Measurements from ENCODE around the gene IQGAP1. TPM values are rescaled to one million over a fixed set of nuclear protein-coding genes. Genes with fewer than 3 reads are reported as not detected.

The IQGAP1 gene
- total RNA-seq, 2 experiments from 2014 or later = 222 to 296 TPM

- DNase-seq = no peak
- H3K4me3 Mint-ChIP-seq = no peak overlapping the region
- H3K4me1 Mint-ChIP-seq = peaks cover 2% of the 10 kb centered on the region
- H3K9me3 Mint-ChIP-seq = no peaks in the 10 kb centered on the region
- peaks cover 77% of the 10 kb centered on the region for H3K36me3 Mint-ChIP-seq (ENCODE audit: low read depth)
- no peak overlapping the region for H3K27ac Mint-ChIP-seq
- POLR2A ChIA-PET = no interaction called here
- H3K27me3 Mint-ChIP-seq = no peaks in the 10 kb centered on the region
- CTCF ChIA-PET = interaction anchor here (0.7 to 1.5 kb wide), 4 partner anchors 11 to 129 kb away, joined by 3 to 7 read pairs (median 3); no protein-coding TSS in a partner anchor
These were observed 70.0 kb downstream of the IQGAP1 start for GRCh38 chr15:90458061-90458460.

- Mint-ChIP-seq H3K4me3 (no peak overlapping the region), H3K27me3 (no peaks in the 10 kb centered on the region), H3K4me1 (peaks cover 2% of the 10 kb centered on the region), H3K36me3 (ENCODE audit: low read depth) (peaks cover 73% of the 10 kb centered on the region), H3K9me3 (no peaks in the 10 kb centered on the region), H3K27ac (peak overlapping the region; percentile 62)
- ChIA-PET POLR2A (no interaction called here), CTCF (interaction anchor here (1.1 to 1.9 kb wide), 2 partner anchors 139 to 166 kb away, joined by 4 to 6 read pairs; no protein-coding TSS in a partner anchor)
- no peak for DNase-seq
These were observed 71.3 kb downstream of the IQGAP1 start for GRCh38 chr15:90459368-90459767.

- ChIA-PET CTCF (interaction anchor here (0.6 to 1.9 kb wide), 4 partner anchors 10 to 167 kb away, joined by 3 to 6 read pairs (median 4); no protein-coding TSS in a partner anchor), POLR2A (no interaction called here)
- no peak for DNase-seq
- Mint-ChIP-seq H3K4me1 (peaks cover 2% of the 10 kb centered on the region), H3K27ac (no peak overlapping the region), H3K9me3 (no peaks in the 10 kb centered on the region), H3K4me3 (no peak overlapping the region), H3K27me3 (no peaks in the 10 kb centered on the region), H3K36me3 (ENCODE audit: low read depth) (peaks cover 67% of the 10 kb centered on the region)
These were observed 72.2 kb downstream of the IQGAP1 start for GRCh38 chr15:90460142-90460824.

GRCh38 chr15:90463381-90463780 lies 75.3 kb downstream of the IQGAP1 start:
- H3K36me3 Mint-ChIP-seq (ENCODE audit: low read depth) = peaks cover 68% of the 10 kb centered on the region
- no peak overlapping the region for H3K27ac Mint-ChIP-seq
- CTCF ChIA-PET = interaction anchor here (1.5 to 2.0 kb wide), 2 partner anchors 12 to 18 kb away, joined by 3 to 6 read pairs; no protein-coding TSS in a partner anchor
- no peak for DNase-seq
- H3K27me3 Mint-ChIP-seq = no peaks in the 10 kb centered on the region
- peaks cover 2% of the 10 kb centered on the region for H3K4me1 Mint-ChIP-seq
- no peaks in the 10 kb centered on the region for H3K9me3 Mint-ChIP-seq
- H3K4me3 Mint-ChIP-seq = no peak overlapping the region
- POLR2A ChIA-PET = no interaction called here

- H3K4me1 Mint-ChIP-seq = peaks cover 10% of the 10 kb centered on the region
- ChIA-PET CTCF (interaction anchor here (0.7 kb wide), 1 partner anchor 13 kb away, joined by 3 read pairs; no protein-coding TSS in a partner anchor), POLR2A (no interaction called here)
- H3K27ac Mint-ChIP-seq = peak overlapping the region; percentile 66
- peaks cover 61% of the 10 kb centered on the region for H3K36me3 Mint-ChIP-seq (ENCODE audit: low read depth)
- no peaks in the 10 kb centered on the region for H3K27me3 Mint-ChIP-seq
- DNase-seq = no peak
- no peaks in the 10 kb centered on the region for H3K9me3 Mint-ChIP-seq
- no peak overlapping the region for H3K4me3 Mint-ChIP-seq
These were observed 77.3 kb downstream of the IQGAP1 start for GRCh38 chr15:90465140-90465929.

- DNase-seq = no peak
- Mint-ChIP-seq H3K36me3 (ENCODE audit: low read depth) (peaks cover 64% of the 10 kb centered on the region), H3K4me1 (peaks cover 14% of the 10 kb centered on the region), H3K27ac (no peak overlapping the region), H3K4me3 (no peak overlapping the region), H3K9me3 (no peaks in the 10 kb centered on the region), H3K27me3 (no peaks in the 10 kb centered on the region)
- ChIA-PET CTCF (interaction anchor here (0.6 to 0.9 kb wide), 4 partner anchors 9 to 146 kb away, joined by 3 to 6 read pairs (median 3); no protein-coding TSS in a partner anchor), POLR2A (no interaction called here)
These were observed 78.0 kb downstream of the IQGAP1 start for GRCh38 chr15:90465930-90466567.

- Mint-ChIP-seq H3K9me3 (no peaks in the 10 kb centered on the region), H3K4me1 (peaks cover 14% of the 10 kb centered on the region), H3K4me3 (no peak overlapping the region), H3K36me3 (ENCODE audit: low read depth) (peaks cover 70% of the 10 kb centered on the region), H3K27me3 (no peaks in the 10 kb centered on the region), H3K27ac (peak overlapping the region; percentile 37)
- no peak for DNase-seq
- CTCF ChIA-PET = interaction anchor here (1.0 to 1.1 kb wide), 2 partner anchors 22 to 150 kb away, joined by 3 read pairs; no protein-coding TSS in a partner anchor
- POLR2A ChIA-PET = no interaction called here
These were observed 81.7 kb downstream of the IQGAP1 start for GRCh38 chr15:90469723-90470122.

GRCh38 chr15:90470453-90470852 lies 82.4 kb downstream of the IQGAP1 start:
- H3K36me3 Mint-ChIP-seq (ENCODE audit: low read depth) = peaks cover 66% of the 10 kb centered on the region
- ChIA-PET CTCF (interaction anchor here (1.0 to 1.1 kb wide), 2 partner anchors 23 to 151 kb away, joined by 3 read pairs; no protein-coding TSS in a partner anchor), POLR2A (interaction anchor here (0.5 to 0.6 kb wide), 2 partner anchors 32 to 269 kb away, joined by 3 read pairs; partner anchors contain the start of gene SEMA4B)
- DNase-seq = no peak
- no peak overlapping the region for H3K4me3 Mint-ChIP-seq
- H3K27ac Mint-ChIP-seq = peak overlapping the region; percentile 50
- no peaks in the 10 kb centered on the region for H3K27me3 Mint-ChIP-seq
- no peaks in the 10 kb centered on the region for H3K9me3 Mint-ChIP-seq
- peaks cover 14% of the 10 kb centered on the region for H3K4me1 Mint-ChIP-seq

GRCh38 chr15:90471126-90471525 lies 83.1 kb downstream of the IQGAP1 start:
- Mint-ChIP-seq H3K4me3 (no peak overlapping the region), H3K27ac (peak overlapping the region; percentile 50), H3K9me3 (no peaks in the 10 kb centered on the region), H3K27me3 (no peaks in the 10 kb centered on the region), H3K36me3 (ENCODE audit: low read depth) (peaks cover 60% of the 10 kb centered on the region), H3K4me1 (peaks cover 15% of the 10 kb centered on the region)
- CTCF ChIA-PET = interaction anchor here (0.7 kb wide), 1 partner anchor 133 kb away, joined by 3 read pairs; no protein-coding TSS in a partner anchor
- POLR2A ChIA-PET = no interaction called here
- no peak for DNase-seq

- POLR2A ChIA-PET = no interaction called here
- Mint-ChIP-seq H3K36me3 (ENCODE audit: low read depth) (peaks cover 60% of the 10 kb centered on the region), H3K4me1 (peaks cover 20% of the 10 kb centered on the region), H3K27ac (no peak overlapping the region), H3K4me3 (no peak overlapping the region), H3K9me3 (no peaks in the 10 kb centered on the region), H3K27me3 (no peaks in the 10 kb centered on the region)
- no peak for DNase-seq
- CTCF ChIA-PET = interaction anchor here (0.6 to 0.7 kb wide), 3 partner anchors 10 to 578 kb away, joined by 3 to 5 read pairs (median 3); partner anchors contain the start of gene AP3S2
These were observed 83.7 kb downstream of the IQGAP1 start for GRCh38 chr15:90471769-90472168.

GRCh38 chr15:90478846-90479481 lies 90.9 kb downstream of the IQGAP1 start:
- Mint-ChIP-seq H3K27ac (peak overlapping the region; percentile 9), H3K27me3 (no peaks in the 10 kb centered on the region), H3K4me1 (peaks cover 53% of the 10 kb centered on the region), H3K4me3 (no peak overlapping the region), H3K9me3 (no peaks in the 10 kb centered on the region), H3K36me3 (ENCODE audit: low read depth) (peaks cover 69% of the 10 kb centered on the region)
- POLR2A ChIA-PET = no interaction called here
- CTCF ChIA-PET = interaction anchor here (0.5 to 2.0 kb wide), 9 partner anchors 10 to 186 kb away, joined by 3 to 11 read pairs (median 4); no protein-coding TSS in a partner anchor
- DNase-seq = no peak

GRCh38 chr15:90479656-90480055 lies 91.6 kb downstream of the IQGAP1 start:
- Mint-ChIP-seq H3K36me3 (ENCODE audit: low read depth) (peaks cover 65% of the 10 kb centered on the region), H3K27me3 (no peaks in the 10 kb centered on the region), H3K27ac (no peak overlapping the region), H3K4me1 (peaks cover 53% of the 10 kb centered on the region), H3K4me3 (no peak overlapping the region), H3K9me3 (no peaks in the 10 kb centered on the region)
- POLR2A ChIA-PET = no interaction called here
- DNase-seq = no peak
- CTCF ChIA-PET = interaction anchor here (0.5 to 2.0 kb wide), 4 partner anchors 11 to 160 kb away, joined by 3 to 11 read pairs (median 4); no protein-coding TSS in a partner anchor
